ENCODE results near the gene EDEM2.
"Not testable (repeated sequence)": the region's sequence is repeated elsewhere in the genome, so short reads cannot be mapped to it uniquely, and the experiment has no call there.

- TF ChIP-seq CTCF (optimal IDR thresholded peaks at IDR 0.05 in 1 of 3, IDR thresholded peaks at IDR 0.05 in 1 of 3, conservative IDR thresholded peaks at IDR 0.05 in 1 of 3; ENCODE audit: extremely low read depth in 1 of 3, insufficient read depth in 2 of 3, low read length in 3 of 3); EZH2 (IDR thresholded peaks at IDR 0.05; ENCODE audit: low read length): not testable (repeated sequence)
Observed at GRCh38 chr20:35112276-35112675, 34.9 kb downstream of the EDEM2 start.

Measured in keratinocyte (primary cell).